Measurements from ENCODE around the gene ERVFRD-1.
A peak's percentile ranks its signal among the peaks of the same experiment; 100 is the strongest.
"Not testable (repeated sequence)": the region's sequence is repeated elsewhere in the genome, so short reads cannot be mapped to it uniquely, and the experiment has no call there.

ERVFRD-1 gene

GRCh38 chr6:11089695-11090094, 21.8 kb downstream of the ERVFRD-1 start:
- no peak for DNase-seq (ENCODE audit: low read depth)
- TF ChIP-seq CTCF (conservative IDR thresholded peaks at IDR 0.05; ENCODE audit: low read length), result no peak
- H3K4me3 ChIP-seq (ENCODE audit: low read length), result no peak overlapping the region

DNA sequence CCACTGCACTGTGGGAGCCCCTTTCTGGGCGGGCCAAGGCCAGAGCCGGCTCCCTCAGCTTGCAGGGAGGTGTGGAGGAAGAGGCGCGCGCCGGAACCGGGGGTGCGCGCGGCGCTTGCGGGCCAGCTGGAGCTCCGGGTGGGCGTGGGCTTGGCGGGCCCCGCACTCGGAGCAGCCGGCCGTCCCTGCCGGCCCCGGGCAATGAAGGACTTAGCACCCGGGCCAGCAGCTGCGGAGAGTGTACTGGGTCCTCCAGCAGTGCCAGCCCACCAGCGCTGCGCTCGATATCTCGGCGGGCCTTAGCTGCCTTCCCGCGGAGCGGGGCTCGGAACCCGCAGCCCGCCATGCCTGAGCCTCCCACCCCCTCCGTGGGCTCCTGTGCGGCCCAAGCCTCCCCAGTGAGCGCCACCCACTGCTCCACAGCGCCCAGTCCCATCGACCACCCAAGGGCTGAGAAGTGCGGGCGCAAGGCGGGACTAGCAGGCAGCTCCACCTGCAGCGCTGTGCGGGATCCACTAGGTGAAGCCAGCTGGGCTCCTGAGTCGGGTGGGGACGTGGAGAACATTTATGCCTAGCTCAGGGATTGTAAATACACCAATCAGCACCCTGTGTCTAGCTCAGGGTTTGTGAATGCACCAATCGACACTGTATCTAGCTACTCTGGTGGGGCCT, 24.2 kb downstream of the ERVFRD-1 start:
- not testable (repeated sequence) for DNase-seq (ENCODE audit: low read depth); H3K4me3 ChIP-seq (ENCODE audit: low read length)

GRCh38 chr6:11085758-11086435, 25.6 kb downstream of the ERVFRD-1 start:
- H3K4me3 ChIP-seq (ENCODE audit: low read length), result no peak overlapping the region
- TF ChIP-seq CTCF (conservative IDR thresholded peaks at IDR 0.05; ENCODE audit: low read length), result no peak
- DNase-seq (ENCODE audit: low read depth), result peak; percentile 70

GRCh38 chr6:11083956-11084355, 27.6 kb downstream of the ERVFRD-1 start:
- H3K4me3 ChIP-seq (ENCODE audit: low read length), result no peak overlapping the region
- no peak for DNase-seq (ENCODE audit: low read depth)
- TF ChIP-seq CTCF (conservative IDR thresholded peaks at IDR 0.05; ENCODE audit: low read length), result no peak

- no peak for TF ChIP-seq CTCF (conservative IDR thresholded peaks at IDR 0.05; ENCODE audit: low read length)
- no peak for DNase-seq (ENCODE audit: low read depth)
- no peak overlapping the region for H3K4me3 ChIP-seq (ENCODE audit: low read length)
These were observed 28.0 kb downstream of the ERVFRD-1 start for GRCh38 chr6:11083491-11083890.

DNA sequence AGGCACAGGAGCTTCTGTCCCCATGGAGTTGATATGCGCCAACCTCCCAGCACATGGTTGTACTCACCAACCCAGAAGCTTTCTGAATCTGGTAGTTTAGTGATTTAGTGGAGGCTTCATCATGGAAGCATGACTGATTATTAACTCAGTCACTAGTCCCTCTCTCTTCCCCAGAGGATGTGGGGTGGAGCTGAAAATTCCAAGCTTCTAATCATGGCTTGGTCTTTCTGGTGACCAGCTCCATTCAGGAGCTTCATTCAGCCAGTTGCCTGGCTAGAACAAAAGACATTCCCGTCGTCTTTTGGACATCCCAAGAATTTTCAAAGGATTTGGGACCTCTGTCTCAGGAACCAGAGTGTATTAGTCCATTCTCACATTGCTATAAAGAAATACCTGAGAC, 31.2 kb downstream of the ERVFRD-1 start:
- TF ChIP-seq CTCF (conservative IDR thresholded peaks at IDR 0.05; ENCODE audit: low read length), result no peak
- H3K4me3 ChIP-seq (ENCODE audit: low read length), result no peak overlapping the region

DNA sequence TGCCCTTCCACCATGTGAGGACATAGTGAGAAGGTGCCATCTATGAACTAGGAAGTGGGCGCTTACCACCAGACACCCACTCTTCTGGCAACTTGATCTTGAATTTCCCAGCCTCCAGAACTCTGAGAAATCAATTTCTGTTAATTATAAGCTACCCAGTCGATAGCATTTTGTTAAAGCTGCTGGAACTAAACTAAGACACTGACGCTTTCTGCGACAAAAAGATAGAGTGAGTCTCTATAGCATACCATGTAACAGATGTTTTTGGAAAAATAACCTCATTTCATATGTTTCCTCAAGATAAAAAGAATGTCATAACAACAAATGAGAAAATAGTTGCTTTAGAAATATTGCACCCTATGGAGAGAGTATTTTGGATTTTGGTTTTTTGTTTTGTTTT, 33.3 kb downstream of the ERVFRD-1 start:
- H3K4me3 ChIP-seq (ENCODE audit: low read length), result no peak overlapping the region
- TF ChIP-seq CTCF (conservative IDR thresholded peaks at IDR 0.05; ENCODE audit: low read length), result no peak
- no peak for DNase-seq (ENCODE audit: low read depth)

More for the DNA sequence above, 31.2 kb downstream of the ERVFRD-1 start:
- no peak for DNase-seq (ENCODE audit: low read depth)
